ENCODE data around the gene CRADD.

CRADD gene

DNA sequence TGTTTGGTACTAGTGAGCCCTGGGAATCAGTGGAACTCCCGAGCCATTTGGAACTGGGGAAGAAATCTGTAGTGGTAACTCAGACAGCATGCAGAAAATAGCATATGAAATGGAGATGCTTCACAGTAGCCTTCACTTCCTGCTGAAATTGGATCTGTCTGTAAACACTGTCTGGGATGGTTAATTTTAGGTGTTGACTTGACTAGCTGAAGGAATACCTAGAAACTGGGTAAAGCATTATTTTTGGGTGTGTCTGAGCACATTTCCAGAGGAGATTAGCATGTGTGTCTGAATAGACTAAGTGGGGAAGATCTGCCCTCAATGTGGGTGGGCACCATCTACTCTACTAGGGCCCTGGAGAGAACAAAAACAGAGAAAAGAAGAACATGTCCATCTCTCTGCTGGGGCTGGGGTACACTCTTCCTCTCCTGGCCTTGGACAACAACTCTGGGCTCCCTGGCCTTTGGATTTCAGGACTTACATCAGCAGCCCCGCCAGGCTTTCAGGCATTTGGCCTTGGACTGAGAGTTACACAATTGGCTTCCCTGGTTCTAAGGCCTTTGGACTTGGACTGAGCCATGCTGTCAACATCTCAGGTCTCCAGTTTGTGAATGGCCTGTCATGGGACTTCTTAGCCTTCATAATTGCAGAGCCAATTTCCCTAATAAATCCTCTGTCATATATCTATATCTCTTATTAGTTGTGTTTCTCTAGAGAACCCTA, 14.0 kb upstream of the CRADD start:
- TF ChIP-seq, protein P1, sequence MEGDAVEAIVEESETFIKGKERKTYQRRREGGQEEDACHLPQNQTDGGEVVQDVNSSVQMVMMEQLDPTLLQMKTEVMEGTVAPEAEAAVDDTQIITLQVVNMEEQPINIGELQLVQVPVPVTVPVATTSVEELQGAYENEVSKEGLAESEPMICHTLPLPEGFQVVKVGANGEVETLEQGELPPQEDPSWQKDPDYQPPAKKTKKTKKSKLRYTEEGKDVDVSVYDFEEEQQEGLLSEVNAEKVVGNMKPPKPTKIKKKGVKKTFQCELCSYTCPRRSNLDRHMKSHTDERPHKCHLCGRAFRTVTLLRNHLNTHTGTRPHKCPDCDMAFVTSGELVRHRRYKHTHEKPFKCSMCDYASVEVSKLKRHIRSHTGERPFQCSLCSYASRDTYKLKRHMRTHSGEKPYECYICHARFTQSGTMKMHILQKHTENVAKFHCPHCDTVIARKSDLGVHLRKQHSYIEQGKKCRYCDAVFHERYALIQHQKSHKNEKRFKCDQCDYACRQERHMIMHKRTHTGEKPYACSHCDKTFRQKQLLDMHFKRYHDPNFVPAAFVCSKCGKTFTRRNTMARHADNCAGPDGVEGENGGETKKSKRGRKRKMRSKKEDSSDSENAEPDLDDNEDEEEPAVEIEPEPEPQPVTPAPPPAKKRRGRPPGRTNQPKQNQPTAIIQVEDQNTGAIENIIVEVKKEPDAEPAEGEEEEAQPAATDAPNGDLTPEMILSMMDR (conservative IDR thresholded peaks at IDR 0.05) = no peak

DNA sequence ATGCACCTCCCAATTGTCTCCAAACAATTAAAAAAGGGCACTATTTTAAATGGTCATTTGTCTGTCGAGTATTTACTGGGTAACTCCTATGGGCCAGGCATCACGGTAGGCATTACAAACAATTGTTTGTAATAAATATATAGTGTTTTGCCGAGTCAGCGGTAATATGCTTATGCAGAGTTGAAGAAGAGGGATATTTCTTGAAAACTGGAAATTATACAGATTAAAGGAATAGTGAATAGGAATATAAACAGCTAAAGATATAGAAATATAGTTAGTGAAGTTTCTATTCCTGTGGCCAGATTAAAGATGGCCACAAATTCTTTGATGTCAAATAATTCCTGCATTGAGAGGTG, 13.5 kb upstream of the CRADD start:
- TF ChIP-seq, protein P1 (conservative IDR thresholded peaks at IDR 0.05) = no peak
- H3K27ac ChIP-seq = no peak overlapping the region

More for the DNA sequence above, 14.0 kb upstream of the CRADD start:
- no peak overlapping the region for H3K27ac ChIP-seq

GRCh38 chr12:93664573-93665138, 12.5 kb upstream of the CRADD start:
- TF ChIP-seq, protein P1 (conservative IDR thresholded peaks at IDR 0.05) = no peak
- no peak overlapping the region for H3K27ac ChIP-seq

DNA sequence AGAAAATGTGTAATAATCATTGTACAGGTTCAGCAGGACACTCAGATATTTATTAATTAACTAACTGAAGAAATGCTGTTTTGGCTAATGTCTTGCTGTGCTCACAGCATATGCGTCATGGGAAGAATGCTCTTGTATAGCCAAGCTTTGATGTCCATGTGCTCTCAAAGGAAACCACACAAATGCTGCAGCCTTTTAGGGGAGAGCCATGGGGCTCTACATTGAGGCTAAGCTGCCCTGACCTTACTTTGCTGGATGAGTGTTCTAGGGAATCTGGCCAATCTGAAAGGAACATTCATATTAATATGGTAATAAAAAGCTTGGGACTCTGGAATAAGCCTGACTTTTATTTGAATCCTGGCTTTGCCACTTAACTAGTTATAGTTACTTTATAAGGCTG, 9.5 kb upstream of the CRADD start:
- no peak overlapping the region for H3K27ac ChIP-seq
- TF ChIP-seq, protein P1 (conservative IDR thresholded peaks at IDR 0.05) = no peak

GRCh38 chr12:93668919-93669418, 8.2 kb upstream of the CRADD start:
- H3K27ac ChIP-seq = no peak overlapping the region
- TF ChIP-seq, protein P1 (conservative IDR thresholded peaks at IDR 0.05) = no peak

GRCh38 chr12:93669452-93669851, 7.7 kb upstream of the CRADD start:
- TF ChIP-seq, protein P1 (conservative IDR thresholded peaks at IDR 0.05) = no peak
- H3K27ac ChIP-seq = no peak overlapping the region

DNA sequence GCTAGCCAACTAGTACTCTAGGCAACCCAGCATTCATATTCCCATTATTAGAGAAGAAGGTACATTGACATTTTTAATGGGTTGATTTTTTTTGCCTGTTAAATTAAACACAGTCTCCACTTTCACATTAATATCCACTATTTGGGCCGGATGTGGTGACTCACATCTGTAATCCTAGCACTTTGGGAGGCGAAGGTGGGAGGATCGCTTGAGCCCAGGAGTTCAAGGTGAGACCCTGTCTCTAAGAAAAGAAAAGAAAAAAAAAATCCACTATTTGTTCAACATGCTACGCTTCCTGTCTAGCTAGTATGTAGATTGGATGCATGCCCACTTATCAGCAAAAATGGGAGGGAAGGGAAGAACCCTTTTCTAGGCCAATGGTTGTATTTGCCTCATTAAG, 7.1 kb upstream of the CRADD start:
- H3K27ac ChIP-seq = no peak overlapping the region
- TF ChIP-seq, protein P1 (conservative IDR thresholded peaks at IDR 0.05) = no peak

Data from VCaP (cell line).